Right atrium auricular region (tissue), 2 donors: ENCODE data around the gene GNA15. TPM values are rescaled to one million over a fixed set of nuclear protein-coding genes. Genes with fewer than 3 reads are reported as not detected.
A peak's percentile ranks its signal among the peaks of the same experiment; 100 is the strongest.

Source experiments
- DNase-seq: peaks from one replicate; pipeline ENCODE4 v3.0.0-alpha.2; 2019; ENCODE audit warnings: low spot score
- H3K27ac ChIP-seq, 2 donors: fragments of 200-600 bp; sonication (generic); 1 replicate in 1 of 2; 2 replicates in 1 of 2; pipeline ENCODE4 v1.5.1; 2016 to 2019
- H3K27me3 ChIP-seq, 2 donors: fragments of 200-600 bp; sonication (generic); one replicate each; pipeline versions ENCODE4 v1.5.1 to v1.6.0; 2017 to 2019
- H3K36me3 ChIP-seq: fragments of 200-600 bp; sonication (generic); one replicate; pipeline ENCODE4 v1.5.1; 2016
- H3K4me1 ChIP-seq, 2 donors: fragments of 200-600 bp; sonication (generic); one replicate each; pipeline versions ENCODE4 v1.5.1 to v1.6.0; 2017 to 2019
- H3K4me3 ChIP-seq, 2 donors: fragments of 200-600 bp; sonication (generic); 1 replicate in 1 of 2; 2 replicates in 1 of 2; pipeline ENCODE4 v1.5.1; 2017 to 2019; ENCODE audit warnings: mild to moderate bottlenecking in 1 of 2, moderate library complexity in 1 of 2
- H3K9me3 ChIP-seq, 2 donors: fragments of 200-600 bp; sonication (generic); one replicate each; pipeline ENCODE4 v1.5.1; 2019
- CTCF ChIP-seq, 2 donors: fragments of 200-600 bp; sonication (generic); IDR thresholded peaks; one replicate each; pipeline ENCODE4 v1.5.1; 2019; ENCODE audit warnings: antibody characterized with exemption in 2 of 2
- total RNA-seq, 2 donors: library from RNA; depleted of rRNA; stranded (reverse); fragments of >200 nt; gene quantifications; one replicate each; pipeline ENCODE4 v1.1.0, GENCODE V29; 2016

The GNA15 gene
- total RNA-seq, 2 donors from 2014 or later, result 0.74 to 3.0 TPM

- DNase-seq, result no peak
Measured at GRCh38 chr19:3145909-3146676, 10.3 kb downstream of the GNA15 start.

GRCh38 chr19:3146677-3147100, 10.9 kb downstream of the GNA15 start:
- H3K4me3 ChIP-seq, result no peak overlapping the region
- H3K27ac ChIP-seq, result no peak overlapping the region
- H3K36me3 ChIP-seq, result no peaks in the 10 kb centered on the region
- H3K4me1 ChIP-seq, result peaks cover 0 to 7% of the 10 kb centered on the region in 2 donors
- no peak for DNase-seq
- no peaks in the 10 kb centered on the region for H3K27me3 ChIP-seq
- no peaks in the 10 kb centered on the region for H3K9me3 ChIP-seq
- peak; percentile 37 to 73 for TF ChIP-seq CTCF (IDR thresholded peaks at IDR 0.05)

More at GRCh38 chr19:3145909-3146676, 10.3 kb downstream of the GNA15 start:
- H3K27ac ChIP-seq, result no peak overlapping the region
- no peaks in the 10 kb centered on the region for H3K27me3 ChIP-seq
- H3K4me3 ChIP-seq, result no peak overlapping the region
- H3K4me1 ChIP-seq, result peaks cover 0 to 11% of the 10 kb centered on the region in 2 donors
- no peaks in the 10 kb centered on the region for H3K36me3 ChIP-seq
- no peak for TF ChIP-seq CTCF (IDR thresholded peaks at IDR 0.05)
- H3K9me3 ChIP-seq, result no peaks in the 10 kb centered on the region

- Histone ChIP-seq H3K27me3 (no peaks in the 10 kb centered on the region), H3K9me3 (no peaks in the 10 kb centered on the region), H3K4me3 (no peak overlapping the region), H3K27ac (no peak overlapping the region), H3K36me3 (no peaks in the 10 kb centered on the region), H3K4me1 (no peaks in the 10 kb centered on the region)
- TF ChIP-seq CTCF (IDR thresholded peaks at IDR 0.05), result no peak
- no peak for DNase-seq
Measured at GRCh38 chr19:3148503-3148902, 12.7 kb downstream of the GNA15 start.

DNA sequence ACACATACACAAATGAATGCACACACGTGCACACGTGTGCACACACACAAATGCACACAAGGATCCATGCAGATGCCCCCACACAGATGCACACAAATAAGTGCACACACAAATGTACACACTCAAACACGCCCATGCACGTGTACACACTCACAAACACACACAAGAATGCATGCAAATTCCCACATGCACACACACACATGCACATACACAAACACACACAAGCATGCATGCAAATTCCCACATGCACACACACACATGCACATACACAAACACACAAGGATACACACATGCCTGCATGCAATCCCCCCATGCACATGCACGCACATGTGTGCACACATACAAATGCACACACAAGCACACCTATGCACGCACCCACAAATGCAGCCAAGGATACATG, 13.3 kb downstream of the GNA15 start:
- H3K27me3 ChIP-seq, result no peaks in the 10 kb centered on the region
- no peak for TF ChIP-seq CTCF (IDR thresholded peaks at IDR 0.05)

GRCh38 chr19:3149526-3150505, 14.0 kb downstream of the GNA15 start:
- Histone ChIP-seq H3K36me3 (no peaks in the 10 kb centered on the region), H3K27ac (no peak overlapping the region), H3K4me1 (peaks cover 0 to 3% of the 10 kb centered on the region in 2 donors), H3K4me3 (no peak overlapping the region), H3K9me3 (no peaks in the 10 kb centered on the region), H3K27me3 (no peaks in the 10 kb centered on the region)
- no peak for DNase-seq
- no peak for TF ChIP-seq CTCF (IDR thresholded peaks at IDR 0.05)

More for the DNA sequence above, 13.3 kb downstream of the GNA15 start:
- Histone ChIP-seq H3K9me3 (no peaks in the 10 kb centered on the region), H3K4me3 (no peak overlapping the region), H3K36me3 (no peaks in the 10 kb centered on the region), H3K4me1 (no peaks in the 10 kb centered on the region), H3K27ac (no peak overlapping the region)
- DNase-seq, result no peak
